Endothelial cell of umbilical vein (primary cell): ENCODE results near the gene PSAPL1. TPM values are rescaled to one million over a fixed set of nuclear protein-coding genes. Genes with fewer than 3 reads are reported as not detected.

Experiments used
- BruUV-seq: library from RNA; stranded (reverse); fragments of 400-500 nt; replicated peaks from 2 replicates; lab custom pipeline; 2021; lab: Mats Ljungman, UMichigan
- CTCF ChIA-PET: fragments of 300-600, 350-600 bp; sonication (Branson Sonifier 250); formaldehyde crosslinking; loops from one replicate; lab custom pipeline; 2021; ENCODE audit warnings: antibody characterized with exemption, inconsistent platforms; lab: Charles Lee
- POLR2A ChIA-PET: fragments of 300-600, 350-600 bp; sonication (Branson Sonifier 250); formaldehyde crosslinking; loops from one replicate; lab custom pipeline; 2021; ENCODE audit warnings: antibody characterized with exemption, inconsistent platforms; lab: Charles Lee
- DNase-seq: peaks from one replicate; pipeline ENCODE4 v3.0.0-alpha.2; 2011; ENCODE audit warnings: low read depth, low spot score
- FAIRE-seq: peaks from 2 replicates; lab custom pipeline; 2011; peaks lifted over from hg19 to GRCh38; lab: Jason Lieb, UNC
- H2AFZ ChIP-seq: 2 replicates; pipeline ENCODE4 v1.6.0; 2012; ENCODE audit warnings: low read depth, low read length, control low read depth, inconsistent platforms
- H3K27ac ChIP-seq: 2 replicates; pipeline ENCODE4 v1.5.1; 2011; ENCODE audit warnings: low read depth, mild to moderate bottlenecking, control low read depth, low read length, moderate library complexity; ENCODE audit not compliant: insufficient read depth
- H3K27me3 ChIP-seq, 2 experiments: 2 replicates each; pipeline versions ENCODE4 v1.6.0 to v1.6.1; 2011; ENCODE audit warnings: low read length in 2 of 2, mixed read lengths in 1 of 2; ENCODE audit not compliant: control insufficient read depth in 2 of 2, insufficient read depth in 2 of 2
- H3K36me3 ChIP-seq, 2 experiments: 2 replicates in 1 of 2; 3 replicates in 1 of 2; pipeline ENCODE4 v1.5.1; 2011; ENCODE audit warnings: low read length in 2 of 2, mild to moderate bottlenecking in 1 of 2, moderate library complexity in 1 of 2; ENCODE audit not compliant: control insufficient read depth in 2 of 2, insufficient read depth in 2 of 2; ENCODE audit errors: extremely low read depth in 1 of 2
- H3K4me1 ChIP-seq: 3 replicates; pipeline ENCODE4 v1.5.1; 2011; ENCODE audit warnings: mild to moderate bottlenecking, low read length; ENCODE audit not compliant: control insufficient read depth, insufficient read depth; ENCODE audit errors: extremely low read depth
- H3K4me2 ChIP-seq: 2 replicates; pipeline ENCODE4 v1.6.1; 2011; ENCODE audit warnings: low read length, control low read depth, mixed read lengths; ENCODE audit not compliant: insufficient read depth
- H3K4me3 ChIP-seq, 3 experiments: fragments of 200-600 bp in 1 of 3; sonication (generic), shearing (Covaris generic) in 1 of 3; replicated peaks in 1 of 3; 2 replicates each; pipeline ENCODE4 v1.5.1; 2011 to 2016; ENCODE audit warnings: control low read depth in 3 of 3, low read length in 3 of 3, mild to moderate bottlenecking in 2 of 3, inconsistent platforms in 1 of 3, low read depth in 1 of 3, moderate library complexity in 1 of 3; ENCODE audit not compliant: insufficient read depth in 1 of 3
- H3K79me2 ChIP-seq: 2 replicates; pipeline ENCODE4 v1.6.0; 2012; ENCODE audit warnings: low read length, inconsistent platforms; ENCODE audit not compliant: control insufficient read depth, insufficient read depth
- H3K9ac ChIP-seq: replicated peaks from 2 replicates; pipeline ENCODE3; 2011; ENCODE audit warnings: low read length, control low read depth; ENCODE audit not compliant: insufficient read depth; ENCODE audit errors: extremely low read depth
- H3K9me1 ChIP-seq: replicated peaks from 3 replicates; pipeline ENCODE4 v1.6.0; 2011; ENCODE audit warnings: mild to moderate bottlenecking, low read length; ENCODE audit not compliant: control insufficient read depth, insufficient read depth; ENCODE audit errors: extremely low read depth
- H3K9me3 ChIP-seq: replicated peaks from 2 replicates; pipeline ENCODE4 v1.5.1; 2012; ENCODE audit warnings: low read length, inconsistent platforms; ENCODE audit not compliant: control insufficient read depth, insufficient read depth
- H4K20me1 ChIP-seq: replicated peaks from 2 replicates; pipeline ENCODE3; 2011; ENCODE audit warnings: mild to moderate bottlenecking, low read length; ENCODE audit not compliant: control insufficient read depth, insufficient read depth; ENCODE audit errors: extremely low read depth
- EZH2 ChIP-seq: IDR thresholded peaks from 2 replicates; pipeline ENCODE4 v1.6.1; 2012; ENCODE audit warnings: borderline replicate concordance, low read depth, mild to moderate bottlenecking, moderate library complexity, low read length, inconsistent platforms; ENCODE audit not compliant: severe bottlenecking
- FOS ChIP-seq: IDR thresholded peaks from 2 replicates; pipeline ENCODE4 v1.6.1; 2011; ENCODE audit warnings: mild to moderate bottlenecking, low read length, moderate library complexity, borderline replicate concordance; ENCODE audit not compliant: insufficient read depth
- GATA2 ChIP-seq: IDR thresholded peaks from 2 replicates; pipeline ENCODE4 v1.7.0; 2011; ENCODE audit warnings: low read depth, mild to moderate bottlenecking, moderate library complexity, mixed read lengths, low read length; ENCODE audit not compliant: insufficient read length, insufficient read depth
- JUN ChIP-seq: IDR thresholded peaks from 2 replicates; pipeline ENCODE4 v1.6.1; 2011; ENCODE audit warnings: borderline replicate concordance, low read depth; ENCODE audit not compliant: insufficient read length, insufficient read depth
- MYC ChIP-seq: IDR thresholded peaks from one replicate; pipeline ENCODE4 v1.6.1; 2011; ENCODE audit warnings: mild to moderate bottlenecking, low read depth, low read length
- POLR2A ChIP-seq: IDR thresholded peaks from 2 replicates; pipeline ENCODE4 v1.6.1; 2012; ENCODE audit warnings: low read depth, mild to moderate bottlenecking, control low read depth, low read length
- POLR2AphosphoS5 ChIP-seq: IDR thresholded peaks from 2 replicates; pipeline ENCODE4 v1.6.1; 2012; ENCODE audit warnings: low read depth, mild to moderate bottlenecking, control low read depth, low read length, moderate library complexity; ENCODE audit not compliant: insufficient read depth
- dilution Hi-C: fragments of 300-500 bp; cut with MboI; formaldehyde crosslinking; loops from one replicate; pipeline ENCODE4 v1.15.0; 2019; ENCODE audit warnings: low sequenced_read_pairs; ENCODE audit not compliant: extremely low pct_ligation_motif_present
- intact Hi-C: fragments of 100-400 bp; cut with micrococcal nuclease; formaldehyde crosslinking; loops from one replicate; pipeline ENCODE4 v1.10.0; 2022
- polyA plus RNA-seq, 4 experiments: library from polyadenylated mRNA; depleted of rRNA in 3 of 4; stranded (reverse) in 3 of 4; unstranded in 1 of 4; fragments of >200 nt; gene quantifications; 2 replicates each; pipeline versions ENCODE4 v1.2.1 to v1.2.3, GENCODE V29; 2011 to 2012; ENCODE audit warnings: missing spikeins in 1 of 4
- total RNA-seq: library from RNA; stranded (reverse); gene quantifications from 2 replicates; pipeline ENCODE4 v1.2.3, GENCODE V29; 2021
- TF ChIP-seq, protein P1 (sequence below), 2 donors: IDR thresholded peaks; 1 replicate in 1 of 2; 2 replicates in 1 of 2; pipeline ENCODE4 v1.5.1; 2011; ENCODE audit warnings: low read length in 2 of 2, mild to moderate bottlenecking in 2 of 2, moderate library complexity in 2 of 2, control low read depth in 1 of 2, inconsistent platforms in 1 of 2, low read depth in 1 of 2; ENCODE audit not compliant: insufficient read depth in 1 of 2; ENCODE audit errors: extremely low read depth in 1 of 2
- TF ChIP-seq, protein P2 (sequence below): IDR thresholded peaks from 2 replicates; pipeline ENCODE4 v1.6.1; 2011; ENCODE audit not compliant: insufficient read depth, insufficient read length

PSAPL1 gene
- total and polyA plus RNA-seq, 2 donors (not counting 3 experiments of a cell fraction or from before 2014, with no cell fraction given) = not detected

- ChIA-PET CTCF (no interaction called here), POLR2A (no interaction called here)
- dilution Hi-C loops = no loop called here
- intact Hi-C loops = no loop called here
- BruUV-seq = no TSS peak
- no peak overlapping the region for H3K4me2 ChIP-seq
- DNase-seq = no peak
- no peaks in the 10 kb centered on the region for H3K4me1 ChIP-seq
- no peak for TF ChIP-seq FOS
- TF ChIP-seq POLR2A = no peak
- no peak for TF ChIP-seq EZH2
- TF ChIP-seq POLR2AphosphoS5 = no peak
- TF ChIP-seq, protein P1, sequence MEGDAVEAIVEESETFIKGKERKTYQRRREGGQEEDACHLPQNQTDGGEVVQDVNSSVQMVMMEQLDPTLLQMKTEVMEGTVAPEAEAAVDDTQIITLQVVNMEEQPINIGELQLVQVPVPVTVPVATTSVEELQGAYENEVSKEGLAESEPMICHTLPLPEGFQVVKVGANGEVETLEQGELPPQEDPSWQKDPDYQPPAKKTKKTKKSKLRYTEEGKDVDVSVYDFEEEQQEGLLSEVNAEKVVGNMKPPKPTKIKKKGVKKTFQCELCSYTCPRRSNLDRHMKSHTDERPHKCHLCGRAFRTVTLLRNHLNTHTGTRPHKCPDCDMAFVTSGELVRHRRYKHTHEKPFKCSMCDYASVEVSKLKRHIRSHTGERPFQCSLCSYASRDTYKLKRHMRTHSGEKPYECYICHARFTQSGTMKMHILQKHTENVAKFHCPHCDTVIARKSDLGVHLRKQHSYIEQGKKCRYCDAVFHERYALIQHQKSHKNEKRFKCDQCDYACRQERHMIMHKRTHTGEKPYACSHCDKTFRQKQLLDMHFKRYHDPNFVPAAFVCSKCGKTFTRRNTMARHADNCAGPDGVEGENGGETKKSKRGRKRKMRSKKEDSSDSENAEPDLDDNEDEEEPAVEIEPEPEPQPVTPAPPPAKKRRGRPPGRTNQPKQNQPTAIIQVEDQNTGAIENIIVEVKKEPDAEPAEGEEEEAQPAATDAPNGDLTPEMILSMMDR (IDR thresholded peaks at IDR 0.05; ENCODE audit: extremely low read depth in 1 of 2, insufficient read depth in 1 of 2, low read depth in 1 of 2, low read length in 2 of 2) = no peak
- TF ChIP-seq, protein P2, sequence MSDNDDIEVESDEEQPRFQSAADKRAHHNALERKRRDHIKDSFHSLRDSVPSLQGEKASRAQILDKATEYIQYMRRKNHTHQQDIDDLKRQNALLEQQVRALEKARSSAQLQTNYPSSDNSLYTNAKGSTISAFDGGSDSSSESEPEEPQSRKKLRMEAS = no peak
- TF ChIP-seq JUN = no peak
- no peak for TF ChIP-seq GATA2
- no peak for TF ChIP-seq MYC
- no peaks in the 10 kb centered on the region for H3K36me3 ChIP-seq
- H3K79me2 ChIP-seq = no peaks in the 10 kb centered on the region
- no peak overlapping the region for H3K4me3 ChIP-seq
- no peaks in the 10 kb centered on the region for H3K9me1 ChIP-seq
- no peaks in the 10 kb centered on the region for H4K20me1 ChIP-seq
- no peak for FAIRE-seq
- no peak overlapping the region for H2AFZ ChIP-seq
- H3K27ac ChIP-seq = no peak overlapping the region
- H3K9ac ChIP-seq = no peak overlapping the region
- H3K27me3 ChIP-seq = no peaks in the 10 kb centered on the region
- no peaks in the 10 kb centered on the region for H3K9me3 ChIP-seq
Measured at GRCh38 chr4:7434141-7434765, 477 bp downstream of the PSAPL1 start.
